Lung (tissue), 12 donors: Measurements from ENCODE around the gene GPR32. TPM values are rescaled to one million over a fixed set of nuclear protein-coding genes. Genes with fewer than 3 reads are reported as not detected.
"Not testable (repeated sequence)": the region's sequence is repeated elsewhere in the genome, so short reads cannot be mapped to it uniquely, and the experiment has no call there.

Experiments
- ATAC-seq: fragments of 200-7000 bp; cut with Tn5 transposase; one replicate; pipeline ENCODE4 v1.9.1; 2020; ENCODE audit warnings: moderate number of reproducible peaks; ENCODE audit not compliant: insufficient read depth, low FRiP score
- DNase-seq, 3 donors: peaks; one replicate each; pipeline ENCODE4 v3.0.0-alpha.2; 2013 to 2017
- H3K27ac ChIP-seq, 2 donors: one replicate each; pipeline ENCODE4 v1.5.1; 2013; ENCODE audit warnings: mild to moderate bottlenecking in 2 of 2, moderate library complexity in 2 of 2, control low read depth in 1 of 2, inconsistent platforms in 1 of 2, low read depth in 1 of 2, low read length in 1 of 2
- H3K27me3 ChIP-seq, 3 donors: one replicate each; pipeline ENCODE4 v1.5.1; 2013; ENCODE audit warnings: low read length in 2 of 3; ENCODE audit not compliant: control insufficient read depth in 3 of 3, insufficient read depth in 3 of 3
- H3K36me3 ChIP-seq, 4 donors: one replicate each; pipeline ENCODE4 v1.5.1; 2013; ENCODE audit warnings: low read length in 4 of 4, mild to moderate bottlenecking in 1 of 4, moderate library complexity in 1 of 4; ENCODE audit not compliant: control insufficient read depth in 4 of 4, insufficient read depth in 4 of 4
- H3K4me1 ChIP-seq, 5 donors: one replicate each; pipeline ENCODE4 v1.5.1; 2013; ENCODE audit warnings: low read length in 5 of 5, mild to moderate bottlenecking in 2 of 5, moderate library complexity in 1 of 5; ENCODE audit not compliant: control insufficient read depth in 5 of 5, insufficient read depth in 5 of 5
- H3K4me3 ChIP-seq: one replicate; pipeline ENCODE4 v1.5.1; 2013; ENCODE audit warnings: mild to moderate bottlenecking, control low read depth, moderate library complexity
- H3K9ac ChIP-seq, 2 donors: one replicate each; pipeline ENCODE4 v1.5.1; 2013; ENCODE audit warnings: low read length in 2 of 2, control low read depth in 1 of 2; ENCODE audit not compliant: insufficient read depth in 1 of 2
- H3K9me3 ChIP-seq, 4 donors: one replicate each; pipeline ENCODE4 v1.5.1; 2013; ENCODE audit warnings: low read length in 3 of 4, mild to moderate bottlenecking in 1 of 4, moderate library complexity in 1 of 4; ENCODE audit not compliant: control insufficient read depth in 4 of 4, insufficient read depth in 3 of 4
- WGBS, 2 donors: extraction: QIAGEN DNeasy Blood & Tissue Kit; methylation state at CpG; one replicate each; pipeline ENCODE4 v1.1.7; 2013; 5-methylcytosine and 5-hydroxymethylcytosine counted together
- polyA plus RNA-seq, 2 donors: library from polyadenylated mRNA; stranded (reverse); fragments of 200-250 nt; gene quantifications; one replicate each; pipeline ENCODE4 v1.2.1, GENCODE V29; 2013
- total RNA-seq, 2 donors: library from RNA; depleted of rRNA in 1 of 2; stranded (reverse); fragments of >200 nt in 1 of 2; gene quantifications; one replicate each; pipeline ENCODE4 v1.2.1, GENCODE V29; 2014 to 2021
- TF ChIP-seq, protein P1 (sequence below): IDR thresholded peaks from 2 replicates; pipeline ENCODE4 v1.5.1; 2012; ENCODE audit warnings: mild to moderate bottlenecking; ENCODE audit errors: control extremely low read depth, extremely low read depth
- donor health status: control.
- donor health status: control.
- donor health status: Bipolar disorder and iron deficiency.
- donor health status: healthy.
- donor health status: DM: yes; HTN: yes; CAD: no.

GPR32 gene
- total and polyA plus RNA-seq, 4 donors, result not detected

DNA sequence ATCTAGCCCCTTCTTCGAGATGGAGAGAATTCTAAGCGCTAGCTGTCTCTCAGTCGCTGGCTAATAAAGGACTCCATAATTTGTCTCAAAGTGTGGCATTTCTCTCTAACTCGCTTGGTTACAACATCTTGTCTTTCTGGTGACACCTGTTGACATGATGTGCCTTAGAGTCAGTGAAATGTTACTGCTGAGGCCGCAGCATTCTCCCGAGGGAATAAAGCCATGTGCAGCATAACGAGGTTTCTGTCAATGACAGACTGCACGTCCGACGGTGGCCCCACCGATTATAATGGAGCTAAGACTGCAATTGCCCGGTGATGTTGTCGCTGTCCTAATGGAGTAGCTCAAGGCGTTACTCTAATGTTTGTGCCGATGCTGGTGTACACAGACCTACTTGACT is 20.3 kb upstream of the GPR32 start:
- Histone ChIP-seq H3K9me3 (no peaks in the 10 kb centered on the region), H3K4me1 (no peaks in the 10 kb centered on the region), H3K36me3 (no peaks in the 10 kb centered on the region), H3K9ac (no peak overlapping the region), H3K27ac (no peak overlapping the region), H3K27me3 (no peaks in the 10 kb centered on the region), H3K4me3 (no peak overlapping the region)
- DNase-seq (no peak), ATAC-seq (no peak)
- WGBS, 2 donors, result 63 to 68% methylated on average over 15 of the region's 15 CpGs
- TF ChIP-seq, protein P1, sequence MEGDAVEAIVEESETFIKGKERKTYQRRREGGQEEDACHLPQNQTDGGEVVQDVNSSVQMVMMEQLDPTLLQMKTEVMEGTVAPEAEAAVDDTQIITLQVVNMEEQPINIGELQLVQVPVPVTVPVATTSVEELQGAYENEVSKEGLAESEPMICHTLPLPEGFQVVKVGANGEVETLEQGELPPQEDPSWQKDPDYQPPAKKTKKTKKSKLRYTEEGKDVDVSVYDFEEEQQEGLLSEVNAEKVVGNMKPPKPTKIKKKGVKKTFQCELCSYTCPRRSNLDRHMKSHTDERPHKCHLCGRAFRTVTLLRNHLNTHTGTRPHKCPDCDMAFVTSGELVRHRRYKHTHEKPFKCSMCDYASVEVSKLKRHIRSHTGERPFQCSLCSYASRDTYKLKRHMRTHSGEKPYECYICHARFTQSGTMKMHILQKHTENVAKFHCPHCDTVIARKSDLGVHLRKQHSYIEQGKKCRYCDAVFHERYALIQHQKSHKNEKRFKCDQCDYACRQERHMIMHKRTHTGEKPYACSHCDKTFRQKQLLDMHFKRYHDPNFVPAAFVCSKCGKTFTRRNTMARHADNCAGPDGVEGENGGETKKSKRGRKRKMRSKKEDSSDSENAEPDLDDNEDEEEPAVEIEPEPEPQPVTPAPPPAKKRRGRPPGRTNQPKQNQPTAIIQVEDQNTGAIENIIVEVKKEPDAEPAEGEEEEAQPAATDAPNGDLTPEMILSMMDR, result no peak

DNA sequence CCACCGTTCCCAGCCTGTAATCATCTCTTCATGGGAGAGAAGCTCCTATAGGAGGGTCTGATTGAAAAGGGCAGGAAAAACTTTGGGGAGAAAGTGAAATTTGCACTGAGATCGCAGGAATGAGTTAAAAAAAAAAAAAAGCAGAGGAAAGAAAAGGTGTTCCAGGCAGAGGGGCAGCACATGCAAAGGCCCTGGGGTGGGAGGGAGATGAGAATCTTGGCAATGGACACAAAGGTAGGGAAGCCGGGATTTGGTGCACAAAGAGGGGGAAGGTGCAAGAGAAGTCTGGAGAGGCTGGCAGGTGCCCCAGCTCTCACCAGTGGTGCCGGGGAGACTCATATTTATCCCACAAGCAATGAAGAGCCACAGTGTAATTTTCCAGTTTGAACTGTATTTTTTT is 16.4 kb upstream of the GPR32 start:
- WGBS, 2 donors, result 85 to 86% methylated on average over 4 of the region's 4 CpGs
- no peak overlapping the region for H3K9ac ChIP-seq
- H3K27me3 ChIP-seq, result peaks cover 0 to 4% (median 0%) of the 10 kb centered on the region in 3 donors
- TF ChIP-seq, protein P1, result no peak
- H3K36me3 ChIP-seq, result no peaks in the 10 kb centered on the region
- H3K4me3 ChIP-seq, result no peak overlapping the region
- no peaks in the 10 kb centered on the region for H3K4me1 ChIP-seq
- H3K9me3 ChIP-seq, result no peaks in the 10 kb centered on the region
- ATAC-seq (no peak), DNase-seq (no peak)
- no peak overlapping the region for H3K27ac ChIP-seq

DNA sequence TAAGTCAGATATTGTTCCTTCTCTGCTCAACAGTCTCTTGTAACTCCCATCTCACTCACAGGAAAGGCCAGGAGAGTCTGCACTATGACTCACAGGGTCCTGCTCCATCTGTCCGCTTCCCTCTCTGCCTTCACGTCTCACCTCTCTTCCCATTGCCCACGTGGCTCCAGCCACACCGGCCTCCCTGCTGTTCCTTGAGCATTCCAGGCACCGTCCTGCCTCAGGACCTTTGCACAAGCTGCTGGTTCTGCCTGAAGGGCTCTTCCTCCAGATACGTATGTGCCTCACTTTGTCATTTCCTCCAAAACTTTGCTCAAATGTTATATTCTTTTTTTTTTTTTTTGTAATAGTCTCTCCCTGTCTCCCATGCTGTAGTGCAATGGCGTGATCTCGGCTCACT is 14.0 kb upstream of the GPR32 start:
- not testable (repeated sequence) for H3K36me3 ChIP-seq, H3K27ac ChIP-seq, H3K9me3 ChIP-seq, H3K9ac ChIP-seq, DNase-seq, H3K4me3 ChIP-seq, H3K27me3 ChIP-seq, ATAC-seq, H3K4me1 ChIP-seq
- WGBS, 2 donors, result 68 to 71% methylated on average over 8 of the region's 8 CpGs

DNA sequence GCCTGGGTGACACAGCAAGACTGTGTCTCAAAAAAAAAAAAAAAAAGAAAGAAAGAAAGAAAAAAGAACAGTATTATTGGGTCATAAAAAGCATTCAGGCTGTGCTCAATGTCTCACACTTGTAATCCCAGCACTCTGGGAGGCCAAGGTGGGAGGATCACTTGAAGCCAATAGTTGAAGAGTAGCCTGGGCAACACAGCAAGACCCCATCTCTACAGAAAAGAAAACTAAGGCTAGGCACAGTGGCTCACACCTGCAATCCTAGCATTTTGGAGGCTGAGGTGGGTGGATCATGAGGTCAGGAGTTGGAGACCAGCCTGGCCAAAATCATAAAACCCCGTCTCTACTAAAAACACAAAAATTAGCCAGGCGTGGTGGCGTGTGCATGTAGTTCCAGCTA is 12.6 kb upstream of the GPR32 start:
- H3K36me3 ChIP-seq, ATAC-seq, H3K4me1 ChIP-seq, H3K9me3 ChIP-seq, H3K4me3 ChIP-seq, H3K9ac ChIP-seq, H3K27ac ChIP-seq, H3K27me3 ChIP-seq, DNase-seq: not testable (repeated sequence)
- 97 to 98% methylated on average over 3 of the region's 3 CpGs for WGBS, 2 donors

DNA sequence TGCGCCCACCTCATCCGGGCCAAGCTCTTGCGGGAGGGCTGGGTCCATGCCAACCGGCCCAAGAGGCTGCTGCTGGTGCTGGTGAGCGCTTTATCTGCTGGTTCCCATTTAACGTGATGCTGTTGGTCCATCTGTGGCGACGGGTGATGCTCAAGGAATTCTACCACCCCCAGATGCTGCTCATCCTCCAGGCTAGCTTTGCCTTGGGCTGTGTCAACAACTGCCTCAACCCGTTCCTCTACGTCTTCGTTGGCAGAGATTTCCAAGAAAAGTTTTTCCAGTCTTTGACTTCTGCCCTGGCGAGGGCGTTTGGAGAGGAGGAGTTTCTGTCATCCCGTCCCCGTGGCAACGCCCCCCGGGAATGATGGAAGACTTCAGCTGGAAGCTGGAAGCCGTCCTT is 11.2 kb upstream of the GPR32 start:
- H3K4me3 ChIP-seq, H3K4me1 ChIP-seq, ATAC-seq, H3K27ac ChIP-seq, DNase-seq, H3K9me3 ChIP-seq, H3K9ac ChIP-seq, H3K36me3 ChIP-seq, H3K27me3 ChIP-seq: not testable (repeated sequence)
- 83 to 84% methylated on average over 13 of the region's 18 CpGs for WGBS, 2 donors
